ENCODE data around the gene DPM2. TPM values are rescaled to one million over a fixed set of nuclear protein-coding genes. Genes with fewer than 3 reads are reported as not detected.
A peak's percentile ranks its signal among the peaks of the same experiment; 100 is the strongest.

Gene DPM2
- total RNA-seq, 1 donor = 10.1 TPM

GRCh38 chr9:127913682-127914081 lies 24.0 kb downstream of the DPM2 start:
- Histone ChIP-seq H3K4me3 (ENCODE audit: insufficient read depth, low read length) (no peak overlapping the region), H3K27me3 (ENCODE audit: insufficient read depth, low read length) (no peaks in the 10 kb centered on the region), H3K27ac (ENCODE audit: low read depth, low read length) (no peak overlapping the region), H2AFZ (ENCODE audit: low read length) (no peak overlapping the region), H3K79me2 (ENCODE audit: insufficient read depth, low read length) (peaks cover 17% of the 10 kb centered on the region), H3K9me3 (ENCODE audit: low read depth, low read length) (no peaks in the 10 kb centered on the region), H3K4me2 (ENCODE audit: insufficient read depth, low read length) (no peak overlapping the region), H4K20me1 (ENCODE audit: insufficient read depth, low read length) (peaks cover 3% of the 10 kb centered on the region), H3K4me1 (ENCODE audit: insufficient read depth, low read length) (peaks cover 25% of the 10 kb centered on the region), H3K36me3 (ENCODE audit: insufficient read depth, low read length) (peaks cover 21% of the 10 kb centered on the region)
- TF ChIP-seq, protein P1, sequence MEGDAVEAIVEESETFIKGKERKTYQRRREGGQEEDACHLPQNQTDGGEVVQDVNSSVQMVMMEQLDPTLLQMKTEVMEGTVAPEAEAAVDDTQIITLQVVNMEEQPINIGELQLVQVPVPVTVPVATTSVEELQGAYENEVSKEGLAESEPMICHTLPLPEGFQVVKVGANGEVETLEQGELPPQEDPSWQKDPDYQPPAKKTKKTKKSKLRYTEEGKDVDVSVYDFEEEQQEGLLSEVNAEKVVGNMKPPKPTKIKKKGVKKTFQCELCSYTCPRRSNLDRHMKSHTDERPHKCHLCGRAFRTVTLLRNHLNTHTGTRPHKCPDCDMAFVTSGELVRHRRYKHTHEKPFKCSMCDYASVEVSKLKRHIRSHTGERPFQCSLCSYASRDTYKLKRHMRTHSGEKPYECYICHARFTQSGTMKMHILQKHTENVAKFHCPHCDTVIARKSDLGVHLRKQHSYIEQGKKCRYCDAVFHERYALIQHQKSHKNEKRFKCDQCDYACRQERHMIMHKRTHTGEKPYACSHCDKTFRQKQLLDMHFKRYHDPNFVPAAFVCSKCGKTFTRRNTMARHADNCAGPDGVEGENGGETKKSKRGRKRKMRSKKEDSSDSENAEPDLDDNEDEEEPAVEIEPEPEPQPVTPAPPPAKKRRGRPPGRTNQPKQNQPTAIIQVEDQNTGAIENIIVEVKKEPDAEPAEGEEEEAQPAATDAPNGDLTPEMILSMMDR (IDR thresholded peaks at IDR 0.05; ENCODE audit: extremely low read depth, low read depth, low read length) = no peak
- no peak for DNase-seq (ENCODE audit: insufficient read length, low spot score, missing footprints)

DNA sequence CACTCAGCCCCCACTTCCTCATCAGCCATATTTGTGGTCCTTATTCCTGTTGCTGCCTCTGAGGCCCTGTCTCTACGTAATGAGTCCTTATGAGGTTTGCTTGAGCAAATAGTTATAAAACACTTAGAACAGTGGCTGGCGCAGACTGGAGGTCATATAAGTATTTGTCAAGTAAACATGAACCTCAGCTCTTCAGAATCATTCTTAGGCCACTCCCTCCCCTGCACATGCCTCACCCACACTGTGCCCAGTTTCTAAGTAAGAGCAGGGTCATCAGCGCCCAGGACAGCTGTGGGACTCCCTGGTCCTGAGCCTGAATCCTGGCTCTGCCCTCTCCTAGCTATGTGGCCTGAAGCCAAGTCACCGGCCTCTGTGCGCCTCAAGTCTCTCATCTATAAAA lies 24.8 kb downstream of the DPM2 start:
- peaks cover 25% of the 10 kb centered on the region for H3K36me3 ChIP-seq (ENCODE audit: insufficient read depth, low read length)
- H3K27me3 ChIP-seq (ENCODE audit: insufficient read depth, low read length) = no peaks in the 10 kb centered on the region
- H4K20me1 ChIP-seq (ENCODE audit: insufficient read depth, low read length) = peaks cover 3% of the 10 kb centered on the region
- H3K9me3 ChIP-seq (ENCODE audit: low read depth, low read length) = no peaks in the 10 kb centered on the region
- H3K4me3 ChIP-seq (ENCODE audit: insufficient read depth, low read length) = no peak overlapping the region
- no peak overlapping the region for H3K4me2 ChIP-seq (ENCODE audit: insufficient read depth, low read length)
- H2AFZ ChIP-seq (ENCODE audit: low read length) = no peak overlapping the region
- peak; percentile 57 for DNase-seq (ENCODE audit: insufficient read length, low spot score, missing footprints)
- peaks cover 17% of the 10 kb centered on the region for H3K79me2 ChIP-seq (ENCODE audit: insufficient read depth, low read length)
- H3K4me1 ChIP-seq (ENCODE audit: insufficient read depth, low read length) = peaks cover 18% of the 10 kb centered on the region
- TF ChIP-seq, protein P1 (IDR thresholded peaks at IDR 0.05; ENCODE audit: extremely low read depth, low read depth, low read length) = no peak
- no peak overlapping the region for H3K27ac ChIP-seq (ENCODE audit: low read depth, low read length)

GRCh38 chr9:127912296-127912695 lies 25.4 kb downstream of the DPM2 start:
- no peak overlapping the region for H3K4me3 ChIP-seq (ENCODE audit: insufficient read depth, low read length)
- no peak for DNase-seq (ENCODE audit: insufficient read length, low spot score, missing footprints)
- H3K4me2 ChIP-seq (ENCODE audit: insufficient read depth, low read length) = no peak overlapping the region
- no peak overlapping the region for H2AFZ ChIP-seq (ENCODE audit: low read length)
- no peaks in the 10 kb centered on the region for H3K27me3 ChIP-seq (ENCODE audit: insufficient read depth, low read length)
- peaks cover 17% of the 10 kb centered on the region for H3K79me2 ChIP-seq (ENCODE audit: insufficient read depth, low read length)
- H4K20me1 ChIP-seq (ENCODE audit: insufficient read depth, low read length) = peaks cover 3% of the 10 kb centered on the region
- H3K9me3 ChIP-seq (ENCODE audit: low read depth, low read length) = no peaks in the 10 kb centered on the region
- peaks cover 17% of the 10 kb centered on the region for H3K4me1 ChIP-seq (ENCODE audit: insufficient read depth, low read length)
- no peak overlapping the region for H3K27ac ChIP-seq (ENCODE audit: low read depth, low read length)
- H3K36me3 ChIP-seq (ENCODE audit: insufficient read depth, low read length) = peaks cover 25% of the 10 kb centered on the region
- TF ChIP-seq, protein P1 (IDR thresholded peaks at IDR 0.05; ENCODE audit: extremely low read depth, low read depth, low read length) = no peak

GRCh38 chr9:127910613-127911205 lies 26.9 kb downstream of the DPM2 start:
- peaks cover 5% of the 10 kb centered on the region for H3K4me1 ChIP-seq (ENCODE audit: insufficient read depth, low read length)
- H3K79me2 ChIP-seq (ENCODE audit: insufficient read depth, low read length) = peaks cover 7% of the 10 kb centered on the region
- TF ChIP-seq, protein P1 (IDR thresholded peaks at IDR 0.05; ENCODE audit: extremely low read depth, low read depth, low read length) = peak; percentile 39
- H2AFZ ChIP-seq (ENCODE audit: low read length) = no peak overlapping the region
- H3K27ac ChIP-seq (ENCODE audit: low read depth, low read length) = no peak overlapping the region
- H3K9me3 ChIP-seq (ENCODE audit: low read depth, low read length) = no peaks in the 10 kb centered on the region
- DNase-seq (ENCODE audit: insufficient read length, low spot score, missing footprints) = peak; percentile 65
- H3K4me3 ChIP-seq (ENCODE audit: insufficient read depth, low read length) = no peak overlapping the region
- H4K20me1 ChIP-seq (ENCODE audit: insufficient read depth, low read length) = peaks cover 3% of the 10 kb centered on the region
- peaks cover 25% of the 10 kb centered on the region for H3K36me3 ChIP-seq (ENCODE audit: insufficient read depth, low read length)
- no peaks in the 10 kb centered on the region for H3K27me3 ChIP-seq (ENCODE audit: insufficient read depth, low read length)
- no peak overlapping the region for H3K4me2 ChIP-seq (ENCODE audit: insufficient read depth, low read length)

Data from osteoblast (primary cell).